ENCODE data around the gene MTMR1.

Gene MTMR1

DNA sequence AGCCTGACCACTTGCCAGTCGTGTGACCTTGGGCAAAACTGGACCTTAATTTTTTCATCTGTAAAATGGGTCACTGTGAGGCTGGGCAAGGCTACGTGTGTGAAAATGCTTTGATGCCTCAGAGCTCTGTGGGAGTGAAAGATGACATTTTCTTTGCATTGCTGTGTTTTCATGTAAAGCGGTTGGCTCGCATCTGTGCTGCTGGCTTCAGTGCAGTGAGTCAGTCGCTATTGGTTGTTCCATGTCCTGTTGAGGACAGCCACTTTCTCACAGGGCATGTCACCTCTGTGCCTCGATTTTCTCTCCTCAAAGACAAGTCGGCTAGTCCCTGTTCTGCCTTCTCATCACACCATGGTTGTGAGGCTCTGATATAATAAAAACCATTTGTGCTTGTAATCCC is 4.4 kb downstream of the MTMR1 start:
- DNase-seq (ENCODE audit: low spot score) = no peak

DNA sequence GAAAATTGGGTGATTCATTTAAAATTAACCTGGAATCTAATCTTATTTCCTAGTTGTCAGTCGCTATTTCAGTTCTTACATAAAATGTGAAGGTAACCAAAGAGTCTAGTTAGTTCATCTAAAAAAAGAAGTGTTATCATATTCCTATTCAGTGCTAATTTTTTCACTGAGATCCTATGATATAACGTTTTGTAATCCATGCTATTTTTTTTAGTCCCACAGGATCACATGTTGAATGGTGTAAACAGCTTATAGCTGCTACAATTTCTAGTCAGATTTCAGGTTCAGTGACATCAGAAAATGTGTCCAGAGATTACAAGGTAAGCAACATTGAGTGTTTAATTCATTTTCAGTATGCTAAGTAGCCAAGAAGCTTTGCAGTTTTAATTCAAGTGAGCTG is 5.8 kb downstream of the MTMR1 start:
- DNase-seq (ENCODE audit: low spot score) = no peak

DNA sequence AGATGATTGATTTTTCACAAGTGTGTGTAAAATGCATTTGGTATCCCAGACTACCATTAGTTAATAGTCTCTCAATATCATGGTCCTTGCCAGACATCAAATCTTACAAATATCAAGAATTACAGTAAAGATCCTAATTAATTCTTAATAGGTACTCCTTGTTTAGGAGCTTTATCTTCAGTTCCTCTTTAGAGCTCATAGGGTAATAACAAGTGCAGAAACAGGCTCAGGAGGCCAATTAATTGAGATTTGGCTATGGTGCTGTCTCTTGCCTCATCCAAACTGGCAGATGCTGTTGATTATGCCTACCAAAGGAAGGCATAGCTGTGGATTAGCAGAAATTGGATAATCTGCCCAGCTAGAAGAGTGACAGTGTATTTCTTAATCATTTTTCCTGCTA is 6.9 kb downstream of the MTMR1 start:
- no peak for DNase-seq (ENCODE audit: low spot score)

DNA sequence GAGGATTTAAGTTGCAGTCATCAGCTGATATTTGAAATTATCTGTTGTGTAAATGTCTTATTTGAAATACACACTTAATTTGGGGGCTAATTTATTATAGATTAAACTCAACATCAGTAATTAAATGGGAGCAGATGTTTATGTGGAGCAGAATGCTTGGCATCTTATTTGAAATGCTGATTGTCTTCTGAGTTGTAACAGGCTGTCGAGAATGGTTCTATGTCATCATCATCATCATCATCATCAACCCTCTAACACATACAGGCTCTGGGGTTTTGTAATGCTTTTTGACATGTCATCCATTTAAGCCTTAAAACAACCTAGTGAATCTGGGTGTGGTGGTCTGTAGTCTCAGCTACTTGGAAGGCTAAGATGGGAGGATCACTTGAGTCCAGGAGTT is 8.2 kb downstream of the MTMR1 start:
- DNase-seq (ENCODE audit: low spot score) = no peak

DNA sequence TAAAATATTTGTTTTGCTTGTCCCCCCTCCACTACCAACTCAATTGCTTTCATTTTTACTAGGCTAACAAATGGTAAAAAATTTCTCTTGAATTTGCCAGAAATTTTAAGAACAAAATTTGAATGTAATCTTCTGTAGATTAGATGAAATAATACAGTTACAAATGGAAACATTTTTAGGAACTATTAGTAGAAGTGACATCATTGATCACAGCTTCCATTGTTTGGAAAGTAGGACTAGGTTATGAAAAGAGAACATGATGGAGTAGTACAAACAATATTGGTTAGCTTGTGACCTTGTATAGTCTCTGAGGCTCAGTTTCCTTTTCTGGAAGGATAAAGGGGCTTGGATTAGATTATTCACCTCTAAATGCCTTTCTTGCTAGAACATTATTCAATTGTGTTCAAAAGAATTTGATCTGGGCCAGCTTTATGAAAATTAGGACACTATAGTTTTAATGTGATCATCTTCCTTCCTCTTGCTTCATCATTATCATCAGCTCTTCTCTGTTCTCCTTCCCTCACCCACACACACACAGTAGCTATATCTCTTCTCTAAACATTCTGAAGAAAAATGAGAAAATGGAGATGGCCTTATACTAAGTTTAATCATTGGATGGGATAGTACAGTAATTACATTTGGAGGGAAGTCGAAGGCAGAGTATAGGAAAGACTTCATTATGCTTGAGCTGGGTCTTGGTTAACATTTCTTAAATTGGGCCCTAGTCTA is 9.9 kb downstream of the MTMR1 start:
- DNase-seq (ENCODE audit: low spot score) = no peak

DNA sequence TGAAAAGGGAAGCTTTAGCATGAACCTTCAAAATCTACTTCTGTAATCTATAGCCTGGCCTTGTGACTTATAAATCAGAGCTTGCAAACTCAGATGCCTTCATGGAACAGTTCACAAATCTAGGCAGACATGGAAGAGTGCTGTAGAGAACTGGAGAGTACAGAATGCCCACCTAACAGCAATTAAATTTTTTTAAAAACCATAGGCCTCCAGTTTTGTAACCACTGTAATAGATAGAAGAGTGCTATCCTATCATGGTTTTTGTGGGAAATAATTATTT is 10.4 kb downstream of the MTMR1 start:
- no peak for DNase-seq (ENCODE audit: low spot score)

DNA sequence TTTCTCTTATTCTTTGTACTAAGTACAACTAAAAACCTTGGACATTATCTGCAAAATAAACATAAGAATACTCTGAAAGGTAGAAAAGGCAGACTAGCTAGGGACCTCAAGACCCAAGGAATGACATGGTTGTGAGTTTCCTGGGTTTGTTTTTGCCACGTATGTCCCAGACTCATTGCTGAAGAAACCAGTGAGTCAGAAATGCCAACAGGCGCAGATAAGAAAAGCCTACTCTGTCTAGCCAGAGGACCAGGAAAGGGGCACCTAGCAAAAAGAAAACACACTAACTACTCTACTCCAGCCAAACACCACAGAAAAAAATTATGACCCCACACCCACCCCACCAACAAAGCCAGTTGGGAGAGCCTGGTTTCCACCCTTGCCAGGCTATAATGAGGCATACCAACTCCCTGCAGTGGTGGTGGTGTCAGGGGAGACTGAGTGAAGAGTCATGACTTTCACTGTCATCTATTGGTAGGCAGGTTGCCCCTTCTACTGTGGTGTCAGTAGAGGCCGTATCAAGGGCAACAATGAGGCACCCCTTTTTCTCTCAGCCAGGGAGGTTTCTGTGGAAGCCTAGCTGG is 10.9 kb downstream of the MTMR1 start:
- no peak for DNase-seq (ENCODE audit: low spot score)

DNA sequence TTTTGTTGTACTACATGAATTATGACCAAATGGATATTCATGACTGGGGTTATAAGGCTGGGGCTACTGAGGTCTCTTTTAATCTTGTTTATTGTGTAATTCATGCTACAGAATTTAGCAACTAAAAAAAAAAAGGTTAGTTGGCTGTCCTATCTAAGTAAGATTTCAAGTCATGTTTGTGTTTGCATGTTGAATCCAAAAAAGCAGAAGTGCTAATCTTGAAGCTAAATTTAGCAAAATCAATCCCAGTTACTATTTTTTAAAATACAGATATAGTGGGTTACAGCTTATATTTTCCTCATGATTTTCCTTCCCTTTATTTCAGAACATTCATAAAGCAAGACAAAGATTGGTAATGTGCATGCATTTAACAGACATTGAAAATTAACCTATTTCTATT is 19.4 kb downstream of the MTMR1 start:
- DNase-seq (ENCODE audit: low spot score) = no peak

DNA sequence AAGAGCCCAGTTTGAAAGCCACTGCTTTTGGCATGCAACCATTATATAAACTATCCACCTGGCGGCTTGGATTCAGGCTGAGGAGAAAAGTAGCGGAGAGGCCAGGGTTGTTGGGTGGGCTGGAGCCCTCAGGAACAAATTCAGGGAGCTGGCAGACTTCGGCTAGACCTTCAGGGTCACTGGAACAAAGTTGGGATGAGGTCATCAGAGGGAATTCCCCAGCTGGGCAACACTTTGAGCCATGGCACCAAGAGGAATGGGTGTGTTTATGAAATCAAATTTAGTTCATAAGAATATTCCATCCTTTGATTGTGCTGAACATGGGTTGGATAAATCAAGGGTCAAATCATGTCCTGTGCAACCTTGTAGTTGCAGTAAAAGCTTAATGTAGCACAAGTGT is 22.0 kb downstream of the MTMR1 start:
- DNase-seq (ENCODE audit: low spot score) = no peak

DNA sequence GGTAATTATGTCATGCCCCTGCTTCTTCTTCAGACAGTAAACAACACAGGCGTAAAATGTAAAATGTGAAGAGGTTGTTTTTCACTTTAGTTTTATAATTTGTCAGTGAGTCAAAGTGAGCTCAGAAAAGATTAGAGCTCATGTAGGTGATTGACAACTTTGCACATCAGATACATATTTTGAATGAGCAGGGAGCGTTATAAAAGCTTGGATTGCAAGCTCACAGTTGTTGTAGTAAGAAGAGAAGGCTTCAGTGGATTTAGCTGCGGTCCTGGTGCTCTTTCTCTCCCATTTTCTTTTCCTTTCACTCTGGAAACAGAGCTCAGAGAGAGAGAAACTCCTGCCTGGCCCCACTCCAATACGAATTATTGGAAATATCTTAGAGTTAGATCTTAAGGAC is 26.4 kb downstream of the MTMR1 start:
- no peak for DNase-seq (ENCODE audit: low spot score)

DNA sequence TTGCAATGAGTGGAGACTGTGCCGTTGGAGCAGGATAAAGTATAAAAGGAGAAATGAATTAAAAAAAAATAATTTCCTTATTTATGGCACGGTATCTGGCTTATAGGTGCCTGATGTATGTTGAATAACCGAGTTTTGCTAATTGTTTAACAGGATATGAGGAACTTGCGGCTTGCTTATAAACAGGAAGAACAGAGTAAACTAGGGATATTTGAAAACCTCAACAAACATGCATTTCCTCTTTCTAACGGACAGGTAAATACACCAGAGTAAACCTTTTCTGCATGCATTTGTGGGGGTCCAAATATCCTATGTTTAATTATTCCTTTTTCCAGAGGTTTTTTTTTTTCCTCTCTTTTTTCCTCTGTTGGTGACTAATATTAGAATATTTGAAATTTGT is 36.8 kb downstream of the MTMR1 start:
- DNase-seq (ENCODE audit: low spot score) = no peak

DNA sequence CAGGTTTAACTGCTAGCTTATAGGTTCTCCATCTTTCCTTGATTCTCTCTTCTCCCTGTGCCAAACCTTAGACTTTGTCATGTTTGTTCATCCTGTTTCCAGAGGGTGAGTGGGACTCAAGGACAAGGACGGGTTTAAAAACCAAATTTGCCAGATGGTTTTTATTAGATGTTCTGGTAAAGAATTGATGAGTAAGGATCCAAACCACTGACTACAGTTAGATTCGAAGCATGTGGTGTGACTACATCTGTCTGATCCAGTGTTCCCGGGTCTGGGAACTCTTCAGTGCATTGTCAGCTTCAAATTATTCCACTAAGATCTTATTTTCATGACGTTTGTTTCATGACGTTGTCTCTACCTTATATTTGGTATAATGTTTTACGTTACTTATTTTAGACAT is 37.5 kb downstream of the MTMR1 start:
- no peak for DNase-seq (ENCODE audit: low spot score)

DNA sequence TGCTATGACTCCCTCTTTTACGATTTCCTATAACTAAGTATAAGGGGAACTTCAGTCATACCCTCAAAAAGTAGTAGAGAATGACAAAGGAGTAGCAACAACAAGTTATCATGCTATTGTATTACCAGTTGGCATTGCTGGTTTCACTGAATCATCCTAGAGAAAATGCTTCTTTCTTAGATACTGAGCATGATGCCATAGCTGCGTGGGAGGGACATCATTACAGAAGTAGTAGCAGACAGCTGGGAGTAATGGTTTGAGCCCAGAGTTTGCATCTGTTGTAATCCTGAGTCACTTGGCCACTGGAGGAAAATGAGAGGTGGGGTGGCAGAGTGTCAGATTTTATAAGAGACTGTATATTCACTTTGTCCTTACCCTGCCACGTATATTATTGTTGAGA is 38.6 kb downstream of the MTMR1 start:
- DNase-seq (ENCODE audit: low spot score) = peak; percentile 44

DNA sequence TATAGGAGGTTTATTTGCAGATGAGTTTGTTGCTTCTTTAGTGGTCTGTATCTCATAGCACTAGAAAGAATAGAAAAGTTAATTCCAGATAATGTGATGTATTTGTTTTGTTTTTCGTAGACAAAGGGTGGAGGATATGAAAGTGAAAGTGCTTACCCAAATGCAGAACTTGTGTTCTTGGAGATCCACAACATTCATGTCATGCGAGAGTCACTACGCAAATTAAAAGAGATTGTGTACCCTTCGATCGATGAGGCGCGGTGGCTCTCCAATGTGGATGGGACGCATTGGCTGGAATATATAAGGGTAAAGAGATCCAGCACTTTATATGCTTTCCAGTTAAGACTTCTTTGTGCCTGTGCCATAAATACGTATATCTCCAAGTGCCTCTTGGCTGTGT is 43.3 kb downstream of the MTMR1 start:
- no peak for DNase-seq (ENCODE audit: low spot score)

DNA sequence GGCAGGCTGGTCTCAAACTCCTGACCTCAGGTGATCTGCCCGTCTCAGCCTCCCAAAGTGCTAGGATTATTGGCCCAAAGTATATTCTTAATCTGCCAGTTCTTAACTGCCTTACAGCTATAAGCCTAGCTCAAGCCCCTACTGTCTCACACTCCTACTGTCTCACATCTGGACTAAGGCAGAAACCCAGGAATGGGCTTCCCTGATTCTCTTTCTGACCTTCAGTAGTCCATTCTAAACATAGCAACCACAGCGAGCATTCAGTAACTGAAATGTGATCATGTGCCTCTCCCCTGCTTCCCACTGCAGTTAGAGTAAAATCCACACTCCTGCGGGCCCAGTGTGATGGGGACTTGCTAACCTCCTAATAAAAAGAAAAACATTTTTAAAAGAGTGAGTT is 58.9 kb downstream of the MTMR1 start:
- DNase-seq (ENCODE audit: low spot score) = no peak

DNA sequence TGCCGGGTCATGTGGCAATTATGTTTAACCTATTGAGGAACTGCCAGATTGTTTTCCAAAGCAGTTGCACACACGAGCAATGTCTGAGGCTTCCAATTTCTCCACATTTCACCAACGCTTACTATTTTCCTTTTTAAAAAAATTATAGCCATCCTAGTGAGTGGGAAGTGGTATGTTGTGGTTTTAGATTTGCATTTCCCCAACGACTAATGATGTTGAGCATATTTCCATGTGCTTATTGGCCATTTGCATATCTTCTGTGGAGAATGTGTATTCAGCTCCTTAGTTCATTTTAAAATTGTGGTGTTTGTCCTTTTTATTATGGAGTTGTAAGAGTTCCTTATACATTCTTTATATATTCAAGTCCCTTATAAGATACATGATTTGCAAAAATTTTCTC is 60.2 kb downstream of the MTMR1 start:
- DNase-seq (ENCODE audit: low spot score) = no peak

DNA sequence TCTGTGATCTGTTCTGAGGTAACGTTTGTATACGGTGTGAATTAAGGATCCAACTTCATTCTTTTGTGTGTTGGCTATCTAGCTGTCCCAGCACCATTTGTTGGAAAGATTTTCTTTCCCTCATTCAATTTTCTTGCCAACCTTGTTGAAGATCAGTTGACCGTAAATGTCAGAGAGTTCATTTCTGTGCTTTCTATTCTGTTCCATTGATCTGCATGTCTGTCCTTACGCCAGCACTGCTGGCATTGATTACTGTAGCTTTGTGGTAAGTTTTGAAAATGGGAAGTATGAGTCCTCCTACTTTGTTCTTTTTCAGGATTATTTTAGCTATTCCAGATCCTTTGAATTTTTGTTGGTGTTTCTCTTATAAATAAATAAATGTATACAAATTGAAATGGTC is 60.8 kb downstream of the MTMR1 start:
- DNase-seq (ENCODE audit: low spot score) = no peak

DNA sequence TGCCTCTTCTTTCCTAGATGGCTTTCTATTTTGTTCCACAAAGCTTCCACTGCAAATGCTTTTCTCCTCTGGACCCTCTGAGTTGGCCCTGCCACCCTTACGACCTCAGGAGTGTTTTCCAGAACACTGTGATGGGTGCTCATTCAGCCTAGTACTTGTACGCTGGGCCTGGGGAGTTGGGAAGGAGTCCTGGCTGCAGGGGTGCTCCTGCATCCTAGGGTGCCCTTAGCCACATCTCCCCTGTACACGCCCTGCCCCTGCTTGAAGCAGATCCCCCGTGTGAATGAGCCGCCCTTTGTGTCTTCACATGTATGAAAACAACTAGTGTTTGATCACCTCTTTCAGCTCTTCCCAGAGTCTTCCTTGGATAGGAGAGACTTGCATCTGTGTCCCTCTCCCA is 64.2 kb downstream of the MTMR1 start:
- DNase-seq (ENCODE audit: low spot score) = no peak

DNA sequence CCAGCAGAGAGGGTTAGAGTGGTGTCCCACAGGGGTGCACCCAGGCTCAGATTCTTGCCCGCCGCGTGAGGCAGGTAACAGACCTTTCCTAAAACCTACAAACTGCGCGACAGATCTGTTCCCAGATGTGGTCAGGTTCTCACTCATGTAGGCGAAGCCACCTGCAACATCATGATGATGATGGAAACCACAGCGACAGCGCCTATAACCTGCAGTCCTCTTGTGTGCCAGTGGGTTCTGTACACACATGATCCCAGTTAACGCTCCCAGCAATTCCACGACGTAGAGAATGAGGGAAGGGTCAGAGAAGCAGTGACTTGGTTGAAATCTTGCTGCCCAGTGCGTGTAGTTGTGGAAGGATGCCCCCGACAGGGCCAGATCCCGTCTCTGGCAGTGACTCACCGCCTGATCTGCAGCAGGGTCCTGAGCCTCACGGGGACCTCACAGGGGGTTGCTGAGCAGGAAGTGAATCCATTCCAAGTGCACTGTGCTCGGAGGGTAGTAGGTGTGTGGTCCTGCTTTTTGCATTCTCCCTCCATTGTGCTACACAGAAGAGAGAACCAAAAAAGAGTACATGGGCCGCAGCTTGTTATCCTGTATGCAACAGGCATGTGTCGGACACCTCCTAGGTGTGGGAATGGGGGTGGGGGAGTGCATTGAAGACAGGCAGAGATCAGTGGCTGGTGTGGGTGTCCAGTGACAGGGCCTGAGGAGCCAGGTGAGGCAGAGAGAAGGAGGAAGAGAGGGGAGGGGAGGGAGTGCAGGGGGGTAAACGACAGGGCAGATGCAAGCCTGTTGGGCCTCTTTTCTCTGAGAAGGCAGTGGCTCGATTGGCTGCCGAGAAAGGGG is 66.6 kb downstream of the MTMR1 start:
- no peak for DNase-seq (ENCODE audit: low spot score)

DNA sequence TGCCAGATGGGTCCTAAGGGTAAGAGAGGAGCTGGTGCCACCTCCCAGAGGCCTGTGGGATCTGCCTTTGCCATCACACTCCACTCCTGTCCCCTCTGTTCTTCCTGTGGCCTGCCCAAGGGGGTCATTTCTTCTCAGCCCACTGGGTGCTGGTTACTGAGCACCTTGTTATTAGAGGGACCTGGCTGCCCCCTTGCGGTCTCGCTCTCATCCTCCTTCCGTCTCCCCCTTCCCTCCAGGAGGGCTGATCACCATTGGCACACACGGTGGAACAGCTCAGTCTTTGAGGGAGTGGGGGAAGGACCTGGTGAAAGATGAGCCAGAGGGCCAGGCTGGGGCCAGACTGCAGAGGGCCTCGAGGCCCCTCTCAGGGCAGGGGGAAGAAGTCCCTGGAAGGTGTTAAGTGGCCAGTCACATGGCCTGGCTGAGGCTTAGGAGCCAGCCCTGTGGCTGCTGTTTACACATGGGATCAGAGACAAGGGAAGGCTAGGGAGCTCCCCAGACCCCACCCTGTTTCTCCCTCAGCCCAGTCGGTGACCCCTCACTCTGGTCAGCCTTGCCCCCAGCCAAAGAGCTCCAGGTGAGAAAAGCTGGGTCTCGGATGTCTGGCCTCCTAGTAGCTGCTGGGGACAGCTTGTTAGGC is 68.1 kb downstream of the MTMR1 start:
- no peak for DNase-seq (ENCODE audit: low spot score)

DNA sequence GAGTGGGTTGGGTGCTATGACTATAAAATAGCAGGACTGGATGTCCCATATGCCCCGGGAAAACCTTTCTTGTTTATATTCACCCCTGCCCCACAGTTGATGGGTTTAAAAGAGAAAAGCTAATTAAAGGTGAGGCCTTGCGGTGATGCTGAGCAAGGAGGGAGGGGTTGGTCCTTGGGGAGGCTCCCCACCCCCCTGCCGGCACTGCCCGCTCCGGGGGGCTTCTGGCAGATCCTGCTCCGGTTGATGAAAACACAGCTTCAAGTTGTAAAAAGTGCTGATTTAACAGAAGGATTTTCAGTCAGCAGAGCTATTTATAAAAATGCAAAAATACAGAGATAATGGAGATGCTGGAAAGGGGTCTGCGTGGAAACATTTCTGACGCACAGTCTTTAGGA is 68.6 kb downstream of the MTMR1 start:
- DNase-seq (ENCODE audit: low spot score) = no peak

DNA sequence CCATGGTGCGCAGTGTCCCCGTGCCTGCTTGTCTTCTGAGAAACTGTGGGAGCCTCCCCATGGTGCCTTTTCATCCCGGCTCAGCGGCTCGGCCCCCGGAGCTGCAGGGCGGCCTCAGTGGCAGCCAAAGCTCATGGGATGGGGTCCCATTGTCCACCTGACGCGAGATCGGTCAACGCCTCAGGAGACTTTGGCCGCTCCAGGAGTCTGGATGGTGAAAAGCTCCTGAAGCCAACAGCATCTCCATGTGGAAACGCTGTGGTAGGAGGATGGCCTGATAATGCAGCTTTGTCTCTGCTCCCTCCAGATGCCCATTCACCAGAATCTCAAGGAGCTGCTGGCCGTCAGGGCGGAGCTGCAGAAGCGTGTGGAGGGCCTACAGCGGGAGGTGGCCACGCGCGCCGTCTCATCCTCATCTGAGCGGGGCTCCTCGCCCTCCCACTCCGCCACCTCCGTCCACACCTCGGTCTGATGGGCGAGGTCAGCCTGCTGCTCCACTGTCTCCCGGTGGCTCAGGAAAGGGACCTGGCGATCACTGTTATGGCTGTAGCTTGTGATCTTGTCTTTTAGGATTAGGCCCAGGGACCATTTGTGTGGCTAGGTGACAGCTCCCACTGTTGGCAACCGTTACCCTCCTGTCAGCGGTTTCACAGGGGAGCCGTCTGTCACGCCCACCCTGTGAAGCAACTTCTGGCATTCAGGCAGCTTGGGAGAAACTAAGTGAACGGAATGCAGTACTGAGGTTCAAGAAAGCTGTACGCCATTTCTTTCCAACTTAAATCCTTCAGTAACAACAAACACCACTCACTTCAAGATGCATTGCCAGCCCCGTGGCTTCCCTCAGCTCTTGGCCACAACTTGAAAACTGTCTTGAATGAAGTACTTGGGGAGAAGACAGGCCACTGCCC is 69.3 kb downstream of the MTMR1 start:
- DNase-seq (ENCODE audit: low spot score) = no peak

Data from Ammon's horn (tissue), 1 donor.